NCI-H2196 treated with DMSO at 0.1 percent for 48 hours (cell line): ENCODE data around the gene SHISAL2B.
"Not testable (repeated sequence)": the region's sequence is repeated elsewhere in the genome, so short reads cannot be mapped to it uniquely, and the experiment has no call there.

Experiments
- DNase-seq: peaks from one replicate; lab custom pipeline; 2025; ENCODE audit not compliant: unreplicated experiment; lab: John Stamatoyannopoulos, UW

Gene SHISAL2B

DNA sequence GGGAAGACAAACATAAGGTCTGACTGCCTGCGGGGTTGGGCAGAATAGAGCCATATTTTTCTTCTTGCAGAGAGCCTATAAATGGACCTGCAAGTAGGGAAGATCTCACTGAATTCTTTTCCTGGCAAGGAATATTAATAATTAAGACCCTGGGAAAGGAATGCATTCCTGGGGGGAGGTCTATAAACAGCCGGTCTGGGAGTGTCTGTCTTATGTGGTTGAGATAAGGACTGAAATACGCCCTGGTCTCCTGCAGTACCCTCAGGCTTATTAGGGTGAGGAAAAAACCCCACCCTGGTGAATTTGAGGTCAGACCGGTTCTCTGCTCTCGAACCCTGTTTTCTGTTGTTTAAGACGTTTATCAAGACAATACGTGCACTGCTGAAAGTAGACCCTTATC is 6.1 kb downstream of the SHISAL2B start:
- not testable (repeated sequence) for DNase-seq

DNA sequence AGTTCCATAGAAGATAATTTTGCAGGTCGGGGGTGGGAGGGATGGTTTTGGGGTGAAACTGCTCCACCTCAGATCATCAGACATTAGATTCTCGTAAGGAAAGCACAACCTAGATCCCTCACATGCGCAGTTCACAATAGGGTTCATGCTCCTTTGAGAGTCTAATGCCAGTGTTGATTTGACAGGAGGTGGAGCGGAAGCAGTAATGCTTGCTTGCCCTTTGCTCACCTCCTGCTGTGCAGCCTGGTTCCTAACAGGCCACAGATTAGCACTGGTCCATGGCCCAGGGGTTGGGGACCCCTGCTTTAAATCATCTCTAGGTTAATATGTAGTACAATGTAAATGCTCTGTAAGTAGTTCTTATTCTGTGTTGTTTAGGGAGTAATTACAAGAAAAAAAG is 10.5 kb downstream of the SHISAL2B start:
- DNase-seq = no peak

DNA sequence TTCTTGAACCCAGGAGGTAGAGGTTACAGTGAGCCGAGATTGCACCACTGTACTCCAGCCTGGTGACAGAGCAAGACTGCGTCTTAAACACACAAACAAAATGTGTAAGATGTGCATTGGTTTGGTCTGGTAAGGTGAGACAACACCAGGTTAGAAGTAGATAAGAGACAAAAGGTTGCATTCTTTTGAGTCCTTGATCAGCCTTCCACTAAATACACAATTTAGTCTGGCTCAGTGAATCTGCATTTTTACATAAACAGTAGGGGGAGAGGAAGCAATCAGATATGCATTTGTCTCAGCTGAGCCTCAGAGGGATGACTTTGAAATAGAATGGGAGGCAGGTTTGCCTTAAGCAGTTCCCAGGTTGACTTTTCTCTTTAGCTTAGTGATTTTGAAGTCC is 15.8 kb downstream of the SHISAL2B start:
- not testable (repeated sequence) for DNase-seq

DNA sequence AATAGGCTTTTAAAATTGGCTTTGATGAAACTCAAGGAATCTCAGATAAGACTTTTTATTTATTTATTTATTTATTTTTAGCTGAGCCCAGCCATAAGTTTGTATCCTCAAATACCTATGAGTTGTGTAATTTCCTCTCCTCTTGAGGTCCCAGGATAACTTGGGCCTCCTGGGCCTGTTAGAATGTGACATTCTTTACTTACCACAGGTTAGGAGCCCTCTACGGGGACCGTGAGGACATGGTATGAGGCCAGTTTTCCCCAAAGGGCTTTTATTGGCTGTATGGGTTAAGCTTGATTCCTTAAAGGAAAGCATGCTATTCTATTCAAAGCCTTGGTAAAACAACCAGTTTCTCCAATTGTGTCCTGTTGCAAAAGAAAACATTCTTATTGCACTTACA is 16.9 kb downstream of the SHISAL2B start:
- no peak for DNase-seq

DNA sequence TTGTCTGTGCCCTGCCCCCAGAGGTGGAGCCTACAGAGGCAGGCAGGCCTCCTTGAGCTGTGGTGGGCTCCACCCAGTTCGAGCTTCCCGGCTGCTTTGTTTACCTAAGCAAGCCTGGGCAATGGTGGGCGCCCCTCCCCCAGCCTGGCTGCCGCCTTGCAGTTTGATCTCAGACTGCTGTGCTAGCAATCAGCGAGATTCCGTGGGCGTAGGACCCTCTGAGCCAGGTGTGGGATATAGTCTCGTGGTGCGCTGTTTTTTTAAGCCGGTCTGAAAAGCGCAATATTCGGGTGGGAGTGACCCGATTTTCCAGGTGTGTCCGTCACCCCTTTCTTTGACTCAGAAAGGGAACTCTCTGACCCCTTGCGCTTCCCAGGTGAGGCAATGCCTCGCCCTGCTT is 24.2 kb downstream of the SHISAL2B start:
- DNase-seq = not testable (repeated sequence)

DNA sequence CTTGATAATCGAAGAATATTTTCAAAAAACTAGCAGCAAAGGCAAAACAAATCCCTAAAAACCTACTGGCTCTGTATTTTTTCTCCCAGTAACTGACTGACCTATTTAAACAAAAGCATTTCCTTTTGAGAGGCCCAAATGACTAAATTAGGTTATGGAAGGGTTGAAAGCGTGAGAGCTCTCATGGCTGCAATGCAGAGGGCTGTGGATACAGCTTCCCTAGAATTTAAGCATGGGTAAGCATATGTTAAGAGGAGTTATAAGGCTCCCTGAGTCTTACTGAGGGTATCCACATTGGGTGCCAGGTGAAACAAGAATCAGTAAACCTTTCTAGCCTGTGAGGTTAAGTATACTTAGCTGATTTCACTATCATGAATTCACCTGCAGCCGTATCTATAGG is 32.3 kb downstream of the SHISAL2B start:
- DNase-seq = no peak

DNA sequence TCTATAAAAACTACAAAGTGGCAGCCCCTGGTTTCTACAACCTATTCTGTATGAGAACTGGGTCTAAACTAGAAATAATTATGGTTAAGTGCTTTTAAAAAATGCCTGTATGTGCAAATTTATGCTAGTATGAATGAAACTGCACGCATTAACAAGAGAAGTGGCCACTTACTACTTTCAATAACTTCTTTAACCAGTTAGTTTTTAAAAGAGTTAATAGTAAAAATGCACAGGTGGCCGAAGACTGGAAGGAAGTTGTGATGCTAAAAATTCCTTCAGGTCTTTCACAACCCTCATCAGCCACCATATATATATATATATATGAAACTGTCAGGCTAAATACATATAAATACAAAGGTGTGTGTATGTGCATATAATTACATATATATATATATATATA is 36.8 kb downstream of the SHISAL2B start:
- DNase-seq = no peak

DNA sequence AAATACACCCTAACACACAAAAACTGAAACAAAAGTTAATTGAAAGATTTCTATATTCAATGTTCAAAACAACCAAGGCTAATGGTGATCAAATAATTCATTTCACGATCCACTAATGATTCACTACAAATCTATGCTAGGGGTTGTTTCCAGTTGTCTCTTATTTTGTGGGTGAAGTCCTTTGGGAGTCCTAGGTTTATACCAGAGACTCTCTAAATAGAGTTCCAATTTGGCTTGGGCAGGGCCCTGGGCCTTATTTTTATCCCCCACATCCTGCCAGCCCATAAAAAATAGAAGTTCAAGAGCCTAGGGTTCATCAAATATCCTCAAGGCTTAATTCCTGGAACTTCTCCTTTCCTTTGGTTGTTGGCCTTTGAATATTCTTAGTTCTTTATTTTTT is 52.1 kb downstream of the SHISAL2B start:
- no peak for DNase-seq

DNA sequence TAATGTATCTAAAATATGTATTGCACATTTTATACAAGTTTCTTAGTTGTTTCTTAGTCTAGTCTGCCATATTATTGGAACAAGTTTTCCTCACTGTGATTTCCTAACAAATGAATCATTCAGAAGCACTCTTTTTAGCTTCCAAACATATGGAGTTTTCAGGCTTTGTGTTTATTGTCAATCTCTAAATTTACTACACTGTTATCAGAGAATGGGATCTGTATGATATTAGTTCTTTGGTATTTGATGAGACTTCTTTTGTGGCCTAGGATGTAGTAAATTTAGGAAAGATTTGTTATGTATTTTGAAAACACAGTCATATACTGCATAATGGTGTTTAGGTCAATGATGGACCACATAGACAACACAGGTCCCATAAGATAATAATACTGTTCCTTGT is 52.5 kb downstream of the SHISAL2B start:
- no peak for DNase-seq

DNA sequence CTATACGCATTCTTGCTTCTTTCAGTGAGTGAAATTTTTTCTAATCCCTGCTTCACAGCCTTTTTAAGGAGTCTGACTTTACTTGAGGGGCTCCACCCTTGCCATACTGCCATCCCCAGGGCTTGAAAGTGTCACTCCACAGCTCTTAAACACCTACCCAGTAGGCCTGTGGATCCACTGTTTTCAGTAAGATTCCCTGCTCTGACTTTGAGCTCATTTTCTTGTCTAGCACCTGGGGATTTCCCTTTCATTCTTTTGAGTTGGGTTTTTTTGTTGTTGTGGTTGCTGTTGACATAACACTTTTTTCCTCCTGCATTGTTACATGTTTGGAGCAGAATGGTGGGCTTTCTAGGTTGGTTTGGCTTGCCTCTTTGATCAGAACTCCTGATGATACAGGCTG is 54.6 kb downstream of the SHISAL2B start:
- DNase-seq = no peak

DNA sequence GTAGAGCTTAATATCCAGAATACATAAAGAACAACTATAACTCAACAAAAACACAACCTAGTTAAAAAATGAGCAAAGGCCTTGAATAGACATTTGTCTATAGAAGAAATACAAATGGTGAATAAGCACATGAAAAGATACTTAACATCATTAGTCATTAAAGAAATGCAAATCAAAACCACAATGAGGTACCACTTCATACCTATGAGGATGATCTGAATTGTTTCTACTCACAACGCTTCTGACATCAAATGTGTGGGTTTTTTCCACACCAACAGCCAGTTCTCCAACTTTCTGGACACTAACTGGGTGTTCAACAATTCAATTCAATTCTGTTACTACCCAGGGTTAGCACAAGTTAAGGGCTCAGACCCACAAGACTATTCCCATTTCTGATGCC is 56.1 kb downstream of the SHISAL2B start:
- no peak for DNase-seq

DNA sequence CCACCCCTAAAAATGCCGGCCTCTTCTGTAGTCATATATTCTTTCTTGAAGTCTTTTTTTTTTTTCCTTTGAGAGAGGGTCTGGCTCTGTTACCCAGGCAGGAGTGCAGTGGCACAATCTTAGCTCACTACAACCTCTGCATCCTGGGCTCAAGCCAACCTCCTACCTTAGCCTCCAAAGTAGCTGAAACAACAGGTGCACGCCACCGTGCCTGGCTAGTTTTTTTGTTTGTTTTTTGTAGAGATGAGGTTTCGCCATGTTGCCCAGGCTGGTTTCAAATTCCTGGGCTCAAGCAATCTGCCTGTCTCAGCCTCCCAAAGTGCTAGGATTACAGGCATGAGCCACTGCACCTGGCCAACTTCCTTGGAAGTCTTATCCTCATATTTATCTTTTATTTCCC is 59.1 kb downstream of the SHISAL2B start:
- no peak for DNase-seq

DNA sequence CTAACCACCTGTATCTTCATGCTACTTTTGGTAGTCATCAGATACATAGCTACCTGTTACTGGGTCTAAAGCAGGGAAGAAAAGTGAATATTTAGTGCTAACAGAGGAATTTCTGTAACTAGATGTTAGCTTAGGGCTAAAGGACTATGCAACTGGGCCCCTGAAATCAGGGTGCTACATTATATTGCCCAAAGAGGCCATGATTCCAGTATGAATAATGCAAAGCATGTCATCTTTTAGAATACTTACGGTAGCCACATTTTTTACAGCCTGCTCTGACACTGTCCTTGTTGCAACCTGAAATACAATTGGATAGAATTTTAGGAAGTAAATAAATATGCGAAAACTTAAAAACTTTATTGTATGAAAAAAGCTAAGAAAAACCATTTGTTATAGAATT is 63.8 kb downstream of the SHISAL2B start:
- no peak for DNase-seq

DNA sequence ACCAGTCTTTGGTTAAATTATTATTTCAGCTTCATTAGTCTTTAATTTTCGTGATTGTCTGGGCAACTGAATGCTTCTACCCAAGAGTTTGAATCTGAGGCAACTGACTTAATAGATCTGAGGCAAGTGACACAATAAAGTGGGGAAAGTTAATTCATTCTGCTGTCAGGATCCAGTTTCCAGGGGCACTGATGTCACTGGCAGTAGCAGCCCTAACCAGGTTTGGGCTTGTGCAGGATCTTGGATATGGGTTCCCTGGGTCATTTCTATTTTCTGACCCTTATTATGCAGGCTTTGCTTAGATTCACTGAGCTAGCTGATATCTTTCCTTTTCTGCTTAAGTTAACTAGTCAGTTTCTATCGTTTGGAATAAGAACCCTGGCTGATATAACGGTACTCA is 68.6 kb downstream of the SHISAL2B start:
- DNase-seq = no peak

DNA sequence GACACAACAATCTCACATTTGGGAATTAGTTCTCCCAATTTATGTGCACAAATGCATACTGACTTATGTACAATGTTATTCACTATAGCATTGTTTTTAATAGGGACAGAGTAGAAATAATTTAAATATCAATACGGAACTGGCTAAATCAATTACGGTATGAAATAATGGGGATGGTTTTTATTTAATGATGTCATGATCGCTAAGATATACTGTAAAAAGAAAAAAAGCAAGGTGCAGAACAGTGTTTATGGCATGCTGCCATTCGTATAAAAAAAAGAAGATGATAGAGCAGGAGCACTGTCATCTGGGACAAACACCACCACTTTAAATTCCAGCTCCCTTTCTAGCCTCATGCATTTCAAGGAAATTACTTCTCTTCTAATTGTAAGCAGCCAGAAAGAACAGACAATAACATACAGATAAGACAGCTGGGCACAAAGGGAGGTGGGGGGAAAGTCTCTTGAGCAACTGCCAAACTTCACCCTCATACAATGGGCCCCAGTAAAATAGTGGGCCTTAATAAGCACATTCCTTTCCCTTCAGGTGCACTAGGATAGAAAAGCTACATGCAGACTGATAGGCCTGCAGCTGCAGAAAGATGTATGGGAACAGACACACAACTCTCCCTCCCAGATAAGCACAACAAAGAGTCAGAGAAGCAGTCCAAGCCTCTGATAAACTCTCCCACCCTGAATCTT is 69.8 kb downstream of the SHISAL2B start:
- no peak for DNase-seq

DNA sequence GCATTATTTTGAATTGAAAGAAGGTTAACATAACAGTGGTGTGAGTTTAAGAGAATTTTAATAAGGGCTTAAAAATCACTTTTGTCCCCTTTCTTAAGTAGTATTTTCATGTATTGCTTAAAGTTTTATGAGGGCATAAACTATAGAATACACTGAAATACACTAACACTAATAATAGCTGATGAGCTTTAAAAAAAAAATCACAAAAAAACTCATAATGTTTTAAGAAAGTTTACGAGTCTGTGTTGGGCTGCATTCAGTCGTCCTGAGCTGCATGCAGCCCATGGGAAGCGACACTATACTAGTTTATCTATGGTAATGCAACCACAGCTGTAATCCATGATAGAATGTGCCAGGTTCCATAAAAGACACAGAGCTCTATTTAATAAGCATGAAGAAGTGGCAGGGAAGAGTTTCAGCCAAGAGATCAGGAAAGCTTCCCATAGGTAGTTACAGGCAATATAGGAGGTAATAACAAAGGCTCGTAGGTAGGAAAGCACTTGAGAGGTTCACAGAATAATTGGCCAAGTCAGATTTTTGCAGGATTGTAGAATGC is 73.7 kb downstream of the SHISAL2B start:
- DNase-seq = no peak

DNA sequence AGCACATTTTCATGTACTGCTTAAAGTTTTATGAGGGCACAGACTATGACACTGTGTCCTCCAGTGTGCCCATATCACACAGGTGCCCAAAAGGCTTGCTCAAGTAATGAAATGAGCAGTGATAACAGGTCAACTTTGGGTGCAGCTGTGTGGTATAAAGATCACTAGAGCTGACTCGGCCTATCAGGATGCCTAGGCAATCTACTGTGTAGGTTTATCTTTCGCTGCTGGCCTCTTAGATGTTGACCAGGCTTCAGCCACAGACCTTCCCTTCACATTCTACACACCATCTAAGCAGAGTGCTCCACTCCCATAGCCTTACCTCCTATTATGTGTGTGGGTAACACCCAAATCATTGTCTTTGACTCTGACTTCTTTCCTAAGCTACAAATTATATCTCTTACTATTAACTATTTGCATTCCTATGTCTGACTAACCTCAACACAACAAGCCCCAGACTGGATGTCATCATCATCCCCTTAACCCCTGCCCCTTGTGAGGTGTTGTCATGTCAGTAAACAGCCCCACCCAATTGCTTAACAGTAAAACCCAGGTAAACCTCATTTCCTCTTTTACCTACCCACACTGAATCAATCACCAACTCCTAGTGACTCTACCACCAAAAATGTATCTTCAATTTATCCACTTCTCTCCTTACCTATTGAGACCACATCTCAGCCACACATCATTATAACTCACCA is 75.7 kb downstream of the SHISAL2B start:
- DNase-seq = no peak

DNA sequence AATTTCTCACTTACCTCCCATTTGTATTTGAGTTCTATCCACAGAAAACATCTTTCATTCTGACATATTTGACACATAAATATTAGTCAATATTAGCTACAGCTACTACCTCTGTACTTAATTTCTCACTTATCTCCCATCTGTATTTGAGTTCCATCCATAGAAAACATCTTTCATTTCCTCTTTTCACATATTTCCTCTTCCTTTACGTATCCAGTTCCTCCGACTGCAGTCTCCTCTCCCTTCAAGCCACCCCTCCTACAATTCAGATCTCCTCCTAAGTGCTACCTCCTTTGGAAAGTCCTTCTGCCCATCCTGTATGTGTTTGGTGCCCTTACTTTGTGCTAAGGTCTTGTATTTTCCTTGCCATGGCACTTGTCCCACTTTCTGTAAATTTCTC is 76.6 kb downstream of the SHISAL2B start:
- no peak for DNase-seq
